ENCODE results near the gene ITIH5. TPM values are rescaled to one million over a fixed set of nuclear protein-coding genes. Genes with fewer than 3 reads are reported as not detected.

Gene ITIH5
- total RNA-seq, 1 experiment from 2014 or later, result not detected

- DNase-seq (ENCODE audit: low read depth), result no peak
Observed at GRCh38 chr10:7523656-7524055, 143.1 kb downstream of the ITIH5 start.

- DNase-seq (ENCODE audit: low read depth), result no peak
Observed at GRCh38 chr10:7520507-7521485, 146.0 kb downstream of the ITIH5 start.

GRCh38 chr10:7519351-7519750, 147.4 kb downstream of the ITIH5 start:
- DNase-seq (ENCODE audit: low read depth), result no peak

DNA sequence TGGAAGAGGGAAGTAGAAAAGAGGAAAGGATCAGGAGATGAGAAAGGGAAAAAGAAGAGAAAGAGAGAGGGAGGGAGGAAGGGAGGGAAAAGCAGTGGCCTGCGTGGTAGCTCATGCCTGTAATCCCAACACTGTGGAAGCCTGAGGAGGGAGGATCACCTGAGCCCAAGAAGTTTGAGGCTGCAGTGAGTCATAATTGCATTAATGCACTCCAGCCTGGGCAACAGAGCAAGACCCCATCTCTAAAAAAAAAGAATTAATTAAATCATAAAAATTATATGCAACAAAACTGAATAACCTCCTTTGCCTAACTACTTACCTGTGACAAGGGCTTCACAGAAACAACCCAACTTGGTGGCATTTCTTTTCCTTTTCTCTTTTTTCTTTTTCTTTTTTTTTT, 148.1 kb downstream of the ITIH5 start:
- DNase-seq (ENCODE audit: low read depth), result no peak

GRCh38 chr10:7515439-7515838, 151.3 kb downstream of the ITIH5 start:
- no peak for DNase-seq (ENCODE audit: low read depth)

GRCh38 chr10:7513936-7514335, 152.8 kb downstream of the ITIH5 start:
- DNase-seq (ENCODE audit: low read depth), result no peak

- DNase-seq (ENCODE audit: low read depth), result no peak
Observed at GRCh38 chr10:7513455-7513854, 153.3 kb downstream of the ITIH5 start.

DNA sequence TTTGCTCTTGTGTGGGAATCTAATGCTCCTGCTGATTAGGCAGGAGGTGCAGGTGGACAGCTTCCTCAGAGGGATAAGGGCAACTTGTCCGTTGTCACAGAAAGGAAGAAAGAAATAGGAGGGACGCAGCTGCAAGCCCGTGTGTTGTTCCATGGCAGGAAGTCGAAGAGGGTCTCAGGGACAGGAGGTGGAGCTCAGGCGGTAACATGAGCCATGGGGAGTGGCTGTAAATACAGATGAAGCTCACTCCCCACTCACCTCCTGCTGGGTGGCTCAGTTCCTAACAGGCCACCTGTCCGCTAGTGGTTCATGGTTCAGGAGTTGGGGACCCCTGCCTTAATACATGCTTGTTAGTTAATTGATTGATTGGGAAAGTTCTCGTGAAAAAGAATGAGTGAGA, 154.3 kb downstream of the ITIH5 start:
- no peak for DNase-seq (ENCODE audit: low read depth)

- no peak for DNase-seq (ENCODE audit: low read depth)
Observed at GRCh38 chr10:7511612-7512011, 155.2 kb downstream of the ITIH5 start.

Other genes starting within 250 kb of the ITIH5 start
- not detected in 2 replicates for gene ITIH2, start 36.4 kb upstream of the ITIH5 start, total RNA-seq (2014; rRNA removed)
- 11.1 and 12.5 TPM in 2 replicates for gene KIN, start 121.0 kb upstream of the ITIH5 start, total RNA-seq (2014; rRNA removed)
- gene ATP5F1C, start 121.2 kb upstream of the ITIH5 start, total RNA-seq (2014; rRNA removed), result 301 and 304 TPM in 2 replicates
- gene TAF3, start 151.5 kb upstream of the ITIH5 start, total RNA-seq (2014; rRNA removed), result 3.3 and 3.4 TPM in 2 replicates